Daoy (cell line): ENCODE measurements around the gene VSTM2L. TPM values are rescaled to one million over a fixed set of nuclear protein-coding genes. Genes with fewer than 3 reads are reported as not detected.
A peak's percentile ranks its signal among the peaks of the same experiment; 100 is the strongest.

Source experiments
- DNase-seq: peaks from one replicate; pipeline ENCODE4 v3.0.0-alpha.2; 2015; ENCODE audit warnings: low read depth
- total RNA-seq: library from RNA; depleted of rRNA; stranded (reverse); fragments of >200 nt; shearing (Covaris generic); gene quantifications from 2 replicates; pipeline ENCODE4 v1.2.3, GENCODE V29; 2014

Gene VSTM2L
- total RNA-seq, 1 experiment from 2014 or later, result 10.0 TPM

- DNase-seq, result peak; percentile 46
Measured at GRCh38 chr20:37968841-37969401, 66.0 kb downstream of the VSTM2L start.

DNA sequence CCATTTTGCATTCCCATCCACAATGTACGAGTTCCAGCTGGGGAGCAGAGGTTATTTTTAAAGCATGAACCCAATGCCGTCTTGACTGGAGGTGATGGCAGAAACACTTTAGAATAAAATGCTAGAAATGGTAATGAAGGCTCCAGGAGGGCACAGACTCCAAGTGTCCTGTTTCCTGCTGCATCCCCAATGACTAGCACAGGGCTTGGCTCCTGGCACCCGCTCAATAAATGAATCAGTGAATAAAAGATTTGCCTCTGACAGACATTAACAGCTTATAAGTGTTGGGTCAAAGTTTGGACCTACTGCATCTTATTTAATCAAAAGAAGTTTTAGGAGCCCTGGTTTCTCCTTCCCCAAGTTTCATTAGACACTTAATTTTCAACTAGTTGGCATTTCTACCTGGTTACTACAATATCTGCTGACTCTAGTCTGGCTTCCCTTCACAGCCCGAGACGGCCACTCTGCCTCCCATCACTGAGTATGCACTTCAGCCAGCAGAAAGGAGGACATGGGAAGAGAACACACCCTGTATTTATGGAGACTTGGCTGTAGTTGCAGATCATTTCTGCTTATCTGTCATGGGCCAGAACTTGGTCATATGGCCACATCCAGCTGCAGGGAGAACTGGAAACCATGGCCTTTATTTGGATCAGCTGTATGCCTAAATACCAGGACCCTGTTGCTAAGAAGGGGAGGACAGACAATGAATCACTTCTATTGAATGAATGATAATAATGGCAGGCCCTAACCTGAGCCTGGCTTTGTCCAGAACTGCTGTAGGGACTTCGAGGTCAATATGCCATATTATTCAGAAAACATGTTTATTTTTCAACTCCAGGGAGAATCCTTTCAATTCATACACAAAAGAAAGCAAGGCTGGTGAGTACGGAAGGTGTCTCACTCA lies 67.3 kb downstream of the VSTM2L start:
- peak; percentile 35 for DNase-seq

- no peak for DNase-seq
Measured at GRCh38 chr20:37970856-37971245, 67.9 kb downstream of the VSTM2L start.

GRCh38 chr20:37971561-37972127 lies 68.7 kb downstream of the VSTM2L start:
- DNase-seq, result no peak

DNA sequence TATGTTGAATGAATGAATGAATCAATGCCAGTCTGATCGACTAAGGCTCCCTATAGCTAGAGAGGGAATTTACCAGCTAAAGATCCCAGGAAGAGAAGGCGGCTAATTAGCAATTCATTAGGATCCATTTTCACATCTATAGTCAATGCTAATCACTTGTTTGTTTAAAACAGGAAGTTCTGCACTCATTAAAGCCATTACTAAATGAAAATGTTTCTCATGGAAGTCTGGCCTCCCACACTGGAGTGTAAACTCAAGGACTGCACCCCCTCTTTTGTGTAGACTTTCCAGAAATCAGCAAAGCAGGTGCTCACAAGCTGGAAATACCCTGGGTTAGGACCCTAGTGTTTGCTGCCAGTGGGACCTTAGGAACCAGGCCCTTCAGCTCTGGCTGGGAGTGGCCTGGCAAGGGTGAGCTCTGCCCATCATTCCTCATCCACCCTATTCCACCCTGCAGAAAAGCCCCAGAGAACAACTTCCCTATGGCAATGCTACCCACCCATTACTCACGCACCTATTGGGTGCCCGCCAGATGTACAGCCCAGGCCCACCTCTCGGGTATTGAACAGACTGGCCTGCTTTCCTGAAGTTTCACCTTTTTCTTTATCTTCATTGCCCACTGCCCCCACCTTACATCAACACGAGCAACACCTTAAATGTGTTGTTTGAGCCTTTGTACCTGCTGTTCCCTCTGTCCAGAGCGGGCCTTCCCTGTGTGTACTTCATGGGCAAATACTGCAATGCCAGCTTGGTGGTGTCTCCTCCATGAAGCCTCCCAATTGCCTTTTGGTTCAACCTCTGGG lies 69.5 kb downstream of the VSTM2L start:
- no peak for DNase-seq

DNA sequence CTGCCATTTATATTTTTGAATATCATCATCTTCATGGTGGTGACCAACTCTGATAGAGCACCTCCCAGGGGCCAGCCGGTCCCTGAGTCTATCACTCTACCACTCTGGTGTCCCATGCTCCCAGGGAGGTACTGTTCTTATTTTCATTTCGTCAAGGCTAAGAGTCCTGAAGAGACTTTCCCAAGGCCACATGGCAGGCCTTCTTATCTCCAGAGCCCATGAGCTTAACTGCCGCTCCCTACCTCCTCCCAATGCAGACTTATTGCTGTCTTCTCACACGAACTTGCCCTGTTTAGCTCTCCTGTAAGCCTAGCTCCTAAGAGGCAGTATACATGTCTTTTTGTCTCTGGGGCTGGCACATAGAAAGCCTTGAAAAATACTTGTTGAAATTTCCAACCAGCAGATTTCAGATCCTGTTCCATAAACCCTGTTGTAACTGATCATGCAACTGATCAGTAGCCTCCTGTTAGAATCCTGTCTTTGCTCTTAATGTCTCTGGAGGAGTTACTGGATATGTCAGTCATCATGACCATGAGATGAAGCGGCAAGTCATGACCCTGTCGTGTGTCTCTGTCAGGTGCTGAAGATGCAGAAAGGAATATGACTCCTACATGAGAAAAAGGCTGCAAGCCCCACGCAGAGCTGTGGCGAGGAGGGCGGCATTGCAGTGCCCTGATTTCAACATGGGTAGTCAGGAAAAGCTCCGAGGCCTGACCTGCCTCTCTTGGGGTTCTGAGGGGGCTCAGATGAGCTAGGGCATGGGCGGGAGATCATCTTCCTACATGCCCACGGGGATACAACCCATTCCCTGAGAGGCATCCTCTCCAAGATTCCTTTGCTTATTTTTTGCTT lies 70.4 kb downstream of the VSTM2L start:
- DNase-seq, result no peak

GRCh38 chr20:37976887-37977286 lies 74.0 kb downstream of the VSTM2L start:
- no peak for DNase-seq

DNA sequence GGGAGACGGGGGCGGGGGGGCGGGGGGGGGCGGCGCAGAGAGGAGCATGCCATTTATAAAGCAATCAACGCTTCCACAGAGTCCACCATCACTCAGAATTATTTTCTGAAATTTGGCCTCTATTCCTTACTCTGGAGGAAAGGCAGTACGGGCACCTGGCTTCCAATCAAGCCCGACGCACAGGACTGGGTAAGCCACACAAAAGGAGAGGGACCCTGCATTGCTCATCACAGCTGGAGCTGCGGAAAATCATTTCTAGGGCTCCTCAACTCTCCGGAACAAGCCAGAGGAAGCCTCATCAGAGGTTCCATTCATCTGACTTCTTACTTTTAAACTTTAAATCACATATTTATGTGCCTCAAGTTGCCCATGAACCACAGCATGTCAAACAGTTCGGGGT lies 74.4 kb downstream of the VSTM2L start:
- no peak for DNase-seq

GRCh38 chr20:37977786-37978185 lies 74.9 kb downstream of the VSTM2L start:
- DNase-seq, result no peak

DNA sequence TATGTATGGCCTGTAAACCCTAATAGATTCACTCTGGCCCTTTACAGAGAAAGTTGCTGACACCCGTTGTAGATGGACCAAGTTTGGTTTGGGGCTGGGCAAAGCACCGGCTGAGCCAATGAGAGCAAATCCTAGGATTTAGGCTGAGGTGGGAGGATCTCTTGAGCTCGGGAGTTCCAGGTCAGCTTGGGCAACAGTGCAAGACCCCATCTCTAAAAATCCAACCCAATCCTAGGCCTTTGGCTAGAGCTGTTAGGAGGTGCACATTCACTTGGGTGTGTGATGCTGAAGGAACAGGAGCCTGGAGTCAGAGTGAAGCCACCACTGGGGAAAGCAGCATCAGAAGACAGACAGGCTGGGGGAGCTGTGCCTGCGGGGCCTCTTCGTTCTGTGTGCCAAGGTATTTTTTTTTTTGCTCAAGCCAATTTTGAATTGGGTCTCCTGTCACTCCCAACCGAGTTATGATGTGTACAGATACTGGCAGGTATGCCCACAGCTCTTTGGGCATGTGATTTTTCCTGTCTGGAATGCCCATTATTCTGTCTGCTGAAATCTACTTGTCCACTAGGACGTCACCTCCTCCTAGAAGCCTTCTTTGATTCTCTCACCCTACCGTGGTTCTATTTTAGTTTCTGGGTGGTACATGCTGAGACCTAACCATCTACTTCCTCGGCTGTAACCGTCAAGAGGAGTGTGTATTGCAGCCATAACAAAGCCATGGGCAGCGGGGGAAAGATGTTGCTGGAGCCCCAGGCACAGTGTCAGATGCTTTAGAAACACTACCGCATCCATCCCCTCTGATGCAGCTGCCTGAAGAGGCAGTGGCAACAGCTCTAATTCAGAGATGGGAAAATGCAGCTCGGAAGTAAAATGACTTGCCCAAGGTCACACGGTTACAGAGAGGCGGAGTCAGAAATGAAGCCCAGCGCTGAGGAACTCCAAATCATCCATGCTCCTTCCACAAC lies 76.4 kb downstream of the VSTM2L start:
- DNase-seq, result no peak

GRCh38 chr20:37980383-37980782 lies 77.5 kb downstream of the VSTM2L start:
- no peak for DNase-seq

GRCh38 chr20:37980876-37981275 lies 77.9 kb downstream of the VSTM2L start:
- DNase-seq, result no peak

GRCh38 chr20:37981568-37981967 lies 78.6 kb downstream of the VSTM2L start:
- no peak for DNase-seq

- no peak for DNase-seq
Measured at GRCh38 chr20:37983286-37983685, 80.4 kb downstream of the VSTM2L start.

GRCh38 chr20:37984018-37984785 lies 81.3 kb downstream of the VSTM2L start:
- DNase-seq, result no peak

DNA sequence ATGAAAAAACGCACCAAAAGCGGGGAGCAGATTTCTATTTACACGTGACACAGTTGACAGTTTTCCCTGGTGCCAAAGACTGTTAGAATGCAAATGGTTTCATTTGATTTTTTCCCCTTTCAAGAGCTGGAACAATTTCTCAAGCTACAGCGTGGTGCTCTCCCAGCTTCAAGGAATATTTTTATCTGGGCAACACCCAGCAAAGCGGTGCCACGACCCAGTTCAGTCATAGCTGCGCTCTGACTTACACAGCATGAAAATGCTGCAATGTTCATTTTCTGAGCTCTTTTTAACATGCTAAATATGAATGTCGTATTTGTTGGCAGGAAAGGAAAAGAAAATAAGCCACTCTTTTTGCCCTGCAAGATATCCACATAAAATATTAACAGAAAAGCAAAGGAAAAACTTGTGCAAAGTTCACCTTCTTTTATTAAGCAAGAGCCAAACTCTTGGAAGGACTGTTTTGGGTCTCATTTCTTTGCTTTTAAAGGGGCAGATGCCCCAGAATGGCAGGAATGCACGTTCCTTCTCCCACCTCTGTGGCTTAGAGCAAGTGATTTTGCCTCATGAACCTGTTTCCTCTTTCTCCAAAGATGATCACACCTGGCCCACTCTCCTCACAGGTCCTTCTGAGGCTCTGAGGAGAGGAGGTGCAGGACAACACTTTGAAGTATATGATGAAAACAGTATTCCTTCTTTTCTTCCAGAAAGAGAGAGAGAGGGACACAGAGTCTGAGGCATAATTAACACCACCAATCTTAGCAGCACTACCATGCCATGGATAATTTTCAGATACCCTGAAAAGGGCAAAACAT lies 83.3 kb downstream of the VSTM2L start:
- DNase-seq, result no peak

DNA sequence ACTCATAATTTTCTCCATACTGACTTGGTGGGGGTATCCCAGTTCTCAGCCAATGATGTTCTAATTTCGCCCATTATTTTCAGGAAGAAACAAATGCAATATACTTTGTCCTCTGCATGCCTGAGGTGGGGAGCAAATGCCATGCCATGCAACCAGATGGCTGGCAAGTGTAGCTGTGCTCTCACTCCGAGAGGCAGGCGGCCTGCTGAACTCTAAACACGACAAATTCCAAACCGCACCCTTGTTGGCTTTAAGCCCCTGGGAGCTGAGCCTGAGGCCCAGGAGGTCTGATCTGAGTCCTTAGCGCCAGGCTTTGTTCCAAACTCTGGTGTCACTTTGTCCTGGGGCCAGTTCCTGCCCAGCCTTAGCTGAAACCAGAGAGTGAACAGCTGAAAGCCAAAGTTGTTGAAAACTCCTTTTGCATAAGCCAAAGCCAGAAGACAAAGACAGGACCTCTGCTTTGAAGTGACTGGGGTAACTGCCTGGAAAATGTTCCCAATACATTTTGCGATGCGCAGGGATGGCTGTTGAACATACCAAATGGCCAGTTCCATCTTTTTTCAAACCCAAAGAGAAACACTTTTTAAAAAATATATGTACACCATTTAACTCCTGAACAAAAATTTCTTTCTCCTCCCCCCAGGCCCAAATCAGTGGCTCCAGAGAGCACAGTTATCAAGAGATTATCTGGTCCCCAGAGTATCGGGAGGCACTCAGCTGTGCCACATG lies 84.1 kb downstream of the VSTM2L start:
- DNase-seq, result peak; percentile 61
